ENCODE measurements around the gene UBE3A.

The UBE3A gene

GRCh38 chr15:25331404-25331803, 107.4 kb downstream of the UBE3A start:
- no peak for DNase-seq (ENCODE audit: low read depth)

- DNase-seq (ENCODE audit: low read depth) = no peak
Measured at GRCh38 chr15:25329696-25330095, 109.1 kb downstream of the UBE3A start.

GRCh38 chr15:25327686-25328085, 111.1 kb downstream of the UBE3A start:
- no peak for DNase-seq (ENCODE audit: low read depth)

- no peak for DNase-seq (ENCODE audit: low read depth)
Measured at GRCh38 chr15:25325187-25325586, 113.6 kb downstream of the UBE3A start.

- no peak for DNase-seq (ENCODE audit: low read depth)
Measured at GRCh38 chr15:25323420-25323819, 115.4 kb downstream of the UBE3A start.

- no peak for DNase-seq (ENCODE audit: low read depth)
Measured at GRCh38 chr15:25287823-25288222, 151.0 kb downstream of the UBE3A start.

All from T follicular helper cell (primary cell).